A549 (cell line): Measurements from ENCODE around the gene DCAKD. TPM values are rescaled to one million over a fixed set of nuclear protein-coding genes. Genes with fewer than 3 reads are reported as not detected.

Source experiments
- ATAC-seq, 2 experiments: fragments of 200-7000 bp in 1 of 2; fragments of >200 bp in 1 of 2; cut with Nextera tagmentation in 1 of 2; cut with Tn5 transposase in 1 of 2; 3 replicates each; pipeline versions ENCODE4 v1.8.0 to v1.9.1; 2018 to 2020; ENCODE audit warnings: mild to moderate bottlenecking in 1 of 2, moderate library complexity in 1 of 2
- CTCF ChIA-PET: fragments of 300-600 bp; sonication (Branson Sonifier 250); formaldehyde crosslinking; extraction: SDS; loops from one replicate; lab custom pipeline; 2021; ENCODE audit warnings: antibody characterized with exemption, inconsistent platforms; lab: Yijun Ruan, JAX
- POLR2A ChIA-PET: fragments of 350-600 bp; formaldehyde crosslinking; extraction: SDS; loops from one replicate; lab custom pipeline; 2021; ENCODE audit warnings: antibody characterized with exemption, inconsistent platforms; lab: Yijun Ruan, JAX
- DNase-seq, 2 experiments: peaks; one replicate each; pipeline versions ENCODE4 v3.0.0 to v3.0.0-alpha.2; 2011 to 2016; ENCODE audit warnings: low read depth in 1 of 2, low spot score in 1 of 2
- FAIRE-seq: peaks from 2 replicates; lab custom pipeline; 2011; peaks lifted over from hg19 to GRCh38; lab: Jason Lieb, UNC
- H3K27ac ChIP-seq, 2 experiments: fragments of >200 bp; sonication (Bioruptor Twin); formaldehyde crosslinking; 3 replicates each; pipeline ENCODE4 v1.5.1; 2016 to 2017
- H3K4me1 ChIP-seq: fragments of >200 bp; sonication (Bioruptor Twin); formaldehyde crosslinking; 3 replicates; pipeline ENCODE4 v1.6.1; 2016
- H3K4me2 ChIP-seq: fragments of >200 bp; sonication (Bioruptor Twin); formaldehyde crosslinking; 3 replicates; pipeline ENCODE4 v1.6.1; 2016
- H3K4me3 ChIP-seq: fragments of >200 bp; sonication (Bioruptor Twin); formaldehyde crosslinking; 3 replicates; pipeline ENCODE4 v1.5.1; 2016
- H3K9me3 ChIP-seq: fragments of >200 bp; sonication (Bioruptor Twin); formaldehyde crosslinking; 3 replicates; pipeline ENCODE4 v1.6.1; 2016
- BHLHE40 ChIP-seq: IDR thresholded peaks from 2 replicates; pipeline ENCODE4 v1.6.1; 2012; ENCODE audit warnings: low read depth, low read length, inconsistent platforms
- CEBPB ChIP-seq, 2 experiments: fragments of >200 bp in 1 of 2; sonication (Bioruptor Twin) in 1 of 2; formaldehyde crosslinking in 1 of 2; IDR thresholded peaks; 2 replicates each; pipeline ENCODE4 v1.6.1; 2012 to 2016
- CHD2 ChIP-seq: fragments of 150-350 bp; IDR thresholded peaks from 2 replicates; pipeline ENCODE4 v1.6.1; 2014; ENCODE audit warnings: low read length; ENCODE audit not compliant: partially characterized antibody
- EHF ChIP-seq: fragments of 250-450 bp; sonication (Bioruptor Pico); IDR thresholded peaks from 2 replicates; pipeline ENCODE4 v1.5.0; 2020; ENCODE audit warnings: mild to moderate bottlenecking
- EHMT2 ChIP-seq: fragments of 200-600 bp; sonication (generic); IDR thresholded peaks from 2 replicates; pipeline ENCODE4 v1.6.1; 2016; ENCODE audit warnings: antibody characterized with exemption, low read depth, mild to moderate bottlenecking, moderate library complexity
- FOSB ChIP-seq: fragments of 250-450 bp; sonication (Bioruptor Pico); IDR thresholded peaks from 2 replicates; pipeline ENCODE4 v1.5.0; 2020; ENCODE audit warnings: mild to moderate bottlenecking, moderate library complexity
- KDM5A ChIP-seq: fragments of 200-600 bp; sonication (generic); IDR thresholded peaks from 2 replicates; pipeline ENCODE4 v1.6.1; 2016; ENCODE audit warnings: antibody characterized with exemption, mild to moderate bottlenecking
- MAFK ChIP-seq: fragments of 450-650 bp; IDR thresholded peaks from 2 replicates; pipeline ENCODE4 v1.6.1; 2014; ENCODE audit not compliant: partially characterized antibody
- NR3C1 ChIP-seq: fragments of >200 bp; sonication (Bioruptor Twin); formaldehyde crosslinking; IDR thresholded peaks from 3 replicates; pipeline ENCODE4 v1.6.1; 2017
- POLR2A ChIP-seq: IDR thresholded peaks from 2 replicates; pipeline ENCODE4 v1.6.1; 2012; ENCODE audit warnings: mild to moderate bottlenecking, low read length
- POLR2AphosphoS2 ChIP-seq: conservative IDR thresholded peaks from 2 replicates; pipeline ENCODE4 v1.6.1; 2012; ENCODE audit warnings: low read length, improper control_type of control experiment, inconsistent platforms
- RAD21 ChIP-seq, 2 experiments: fragments of >200 bp in 1 of 2; sonication (Bioruptor Twin) in 1 of 2; formaldehyde crosslinking in 1 of 2; IDR thresholded peaks in 1 of 2; conservative IDR thresholded peaks in 1 of 2; 2 replicates in 1 of 2; 3 replicates in 1 of 2; pipeline ENCODE4 v1.6.1; 2012 to 2018; ENCODE audit warnings: inconsistent platforms in 1 of 2
- RCOR1 ChIP-seq: fragments of 150-350 bp; IDR thresholded peaks from 2 replicates; pipeline ENCODE4 v1.6.1; 2014; ENCODE audit warnings: antibody characterized with exemption, low read length, low read depth
- RFX5 ChIP-seq: fragments of 450-650 bp; IDR thresholded peaks from 2 replicates; pipeline ENCODE4 v1.7.1; 2014; ENCODE audit warnings: antibody characterized with exemption, mild to moderate bottlenecking, moderate library complexity
- TP53 ChIP-seq: fragments of 250-450 bp; sonication (Bioruptor Pico); IDR thresholded peaks from 2 replicates; pipeline ENCODE4 v1.5.0; 2021; ENCODE audit warnings: mild to moderate bottlenecking, moderate library complexity
- WGBS: methylation state at CpG from one replicate; pipeline ENCODE4 v1.1.6; 2017; ENCODE audit errors: missing lambda C conversion rate; 5-methylcytosine and 5-hydroxymethylcytosine counted together
- polyA plus RNA-seq, 4 experiments: library from polyadenylated mRNA; depleted of rRNA in 3 of 4; stranded (reverse); fragments of >200 nt; fragmentation: RNase III in 1 of 4; extraction: RNeasy Plus Mini Kit Qiagen cat#74134 plus additional on column Dnase treatment in 1 of 4; gene quantifications; 2 replicates in 3 of 4; 3 replicates in 1 of 4; pipeline ENCODE4 v1.2.3, GENCODE V29; 2011 to 2017
- TF ChIP-seq, protein P1 (sequence below): IDR thresholded peaks from 2 replicates; pipeline ENCODE4 v1.6.1; 2012; ENCODE audit warnings: low read depth, borderline replicate concordance
- TF ChIP-seq, protein P2 (sequence below): fragments of >200 bp; sonication (Bioruptor Twin); formaldehyde crosslinking; IDR thresholded peaks from 2 replicates; pipeline ENCODE4 v1.6.1; 2016
- TF ChIP-seq, protein P3 (sequence below): fragments of 250-450 bp; sonication (Bioruptor Pico); IDR thresholded peaks from 2 replicates; pipeline ENCODE4 v1.5.0; 2021; ENCODE audit warnings: mild to moderate bottlenecking, moderate library complexity, borderline replicate concordance

Gene DCAKD
- polyA plus RNA-seq, 2 of the 4 experiments (the other 2 are of a cell fraction), result 18.7 to 21.4 TPM

DNA sequence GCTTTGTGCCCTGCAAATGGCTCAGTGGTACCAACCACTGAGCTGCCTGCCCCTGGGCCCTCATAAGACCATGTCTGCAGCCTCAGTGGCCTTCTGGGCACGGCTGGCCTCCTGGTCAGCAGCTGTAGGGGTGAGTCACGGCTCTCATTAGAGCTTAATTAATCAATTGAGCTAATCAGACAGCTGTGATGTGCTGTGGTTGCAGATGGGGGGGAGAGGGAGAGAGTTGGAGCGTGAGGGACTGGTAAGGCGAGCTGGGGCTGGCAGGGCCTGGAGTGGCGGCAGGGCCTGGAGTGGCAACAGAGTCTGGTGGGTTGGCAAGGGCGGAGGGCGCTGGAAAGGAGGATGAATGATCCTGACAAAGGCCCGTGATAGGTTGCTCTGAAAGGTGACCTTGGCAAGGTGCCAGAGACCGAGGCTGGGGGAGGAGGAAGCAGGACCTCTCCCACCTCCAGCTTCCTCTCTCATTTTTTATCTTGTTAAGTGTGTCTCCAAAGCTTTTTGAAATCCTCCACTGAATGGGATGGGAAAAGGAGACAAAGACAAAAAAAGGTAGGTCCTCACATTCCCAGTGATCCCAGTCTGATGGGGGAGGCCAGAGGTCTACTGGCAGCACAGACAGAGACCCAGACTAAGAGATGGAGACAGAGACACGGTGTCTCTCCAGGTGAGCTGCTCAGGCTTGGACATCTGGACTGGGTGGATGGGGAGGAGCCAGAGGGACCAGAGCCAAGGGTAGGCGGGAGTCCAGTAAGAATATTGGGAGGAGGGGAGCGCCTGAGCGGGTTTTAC, 41.6 kb downstream of the DCAKD start:
- no peak for FAIRE-seq
- CTCF ChIA-PET, result interaction anchor here (0.6 to 66.5 kb wide), 13 partner anchors 9 to 143 kb away, joined by 3 to 1853 read pairs (median 3); partner anchors contain the start of genes ACBD4 and GFAP

DNA sequence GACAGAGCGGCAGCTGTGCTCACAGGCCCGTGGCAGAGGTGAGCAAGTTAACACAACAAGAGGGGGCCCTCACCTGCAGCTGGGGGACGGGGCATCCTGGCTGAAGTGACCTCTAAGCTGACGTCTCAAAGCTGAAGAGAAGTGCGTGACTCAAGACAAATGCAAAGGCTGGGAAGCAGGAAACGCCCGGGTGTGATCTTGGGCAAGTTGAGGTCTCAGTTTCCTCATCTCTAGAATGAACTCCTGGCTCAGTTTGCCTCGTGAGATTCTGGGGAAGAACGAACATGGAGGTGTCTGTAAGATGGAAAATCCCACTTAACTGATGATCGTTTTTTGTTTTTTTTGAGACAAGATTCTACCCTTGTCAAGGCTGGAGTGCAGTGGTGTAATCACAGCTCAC, 43.2 kb downstream of the DCAKD start:
- ATAC-seq (no peak), DNase-seq (no peak), FAIRE-seq (no peak)
- no peak for TF ChIP-seq CHD2
- TF ChIP-seq, protein P1, sequence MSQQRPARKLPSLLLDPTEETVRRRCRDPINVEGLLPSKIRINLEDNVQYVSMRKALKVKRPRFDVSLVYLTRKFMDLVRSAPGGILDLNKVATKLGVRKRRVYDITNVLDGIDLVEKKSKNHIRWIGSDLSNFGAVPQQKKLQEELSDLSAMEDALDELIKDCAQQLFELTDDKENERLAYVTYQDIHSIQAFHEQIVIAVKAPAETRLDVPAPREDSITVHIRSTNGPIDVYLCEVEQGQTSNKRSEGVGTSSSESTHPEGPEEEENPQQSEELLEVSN, result no peak
- TF ChIP-seq KDM5A, result no peak
- TF ChIP-seq, protein P2, sequence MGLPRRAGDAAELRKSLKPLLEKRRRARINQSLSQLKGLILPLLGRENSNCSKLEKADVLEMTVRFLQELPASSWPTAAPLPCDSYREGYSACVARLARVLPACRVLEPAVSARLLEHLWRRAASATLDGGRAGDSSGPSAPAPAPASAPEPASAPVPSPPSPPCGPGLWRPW, result no peak
- TF ChIP-seq EHF (CRISPR knock-in tag), result no peak
- no peak for TF ChIP-seq RCOR1
- no peak for TF ChIP-seq POLR2A
- no peak for TF ChIP-seq FOSB
- no peak for TF ChIP-seq NR3C1
- no peak for TF ChIP-seq POLR2AphosphoS2
- TF ChIP-seq, protein P3, sequence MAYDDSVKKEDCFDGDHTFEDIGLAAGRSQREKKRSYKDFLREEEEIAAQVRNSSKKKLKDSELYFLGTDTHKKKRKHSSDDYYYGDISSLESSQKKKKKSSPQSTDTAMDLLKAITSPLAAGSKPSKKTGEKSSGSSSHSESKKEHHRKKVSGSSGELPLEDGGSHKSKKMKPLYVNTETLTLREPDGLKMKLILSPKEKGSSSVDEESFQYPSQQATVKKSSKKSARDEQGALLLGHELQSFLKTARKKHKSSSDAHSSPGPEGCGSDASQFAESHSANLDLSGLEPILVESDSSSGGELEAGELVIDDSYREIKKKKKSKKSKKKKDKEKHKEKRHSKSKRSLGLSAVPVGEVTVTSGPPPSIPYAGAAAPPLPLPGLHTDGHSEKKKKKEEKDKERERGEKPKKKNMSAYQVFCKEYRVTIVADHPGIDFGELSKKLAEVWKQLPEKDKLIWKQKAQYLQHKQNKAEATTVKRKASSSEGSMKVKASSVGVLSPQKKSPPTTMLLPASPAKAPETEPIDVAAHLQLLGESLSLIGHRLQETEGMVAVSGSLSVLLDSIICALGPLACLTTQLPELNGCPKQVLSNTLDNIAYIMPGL (CRISPR knock-in tag), result no peak
- TF ChIP-seq RFX5, result no peak
- TF ChIP-seq MAFK, result no peak
- no peak for TF ChIP-seq CEBPB (IDR thresholded peaks at IDR 0.05)
- CTCF ChIA-PET, result interaction anchor here (1.4 to 66.5 kb wide), 5 partner anchors 8 to 91 kb away, joined by 3 to 1853 read pairs (median 7); partner anchors contain the start of gene GFAP
- POLR2A ChIA-PET, result no interaction called here
- H3K4me1 ChIP-seq, result no peaks in the 10 kb centered on the region
- no peak overlapping the region for H3K27ac ChIP-seq
- 64% methylated on average over 10 of the region's 10 CpGs for WGBS
- no peaks in the 10 kb centered on the region for H3K9me3 ChIP-seq
- H3K4me2 ChIP-seq, result no peak overlapping the region
- H3K4me3 ChIP-seq, result no peak overlapping the region

More for the DNA sequence above, 41.6 kb downstream of the DCAKD start:
- H3K4me3 ChIP-seq, result no peak overlapping the region
- DNase-seq, result no peak
- POLR2A ChIA-PET, result no interaction called here
- no peak overlapping the region for H3K27ac ChIP-seq
- no peaks in the 10 kb centered on the region for H3K4me1 ChIP-seq
- H3K9me3 ChIP-seq, result no peaks in the 10 kb centered on the region
- TF ChIP-seq POLR2A (no peak), EHMT2 (no peak), TP53 (CRISPR knock-in tag) (no peak), RCOR1 (no peak), BHLHE40 (no peak)
- TF ChIP-seq, all 56 proteins: peak for 0
- no peak overlapping the region for H3K4me2 ChIP-seq
- ATAC-seq, result no peak
- 69% methylated on average over 13 of the region's 13 CpGs for WGBS

DNA sequence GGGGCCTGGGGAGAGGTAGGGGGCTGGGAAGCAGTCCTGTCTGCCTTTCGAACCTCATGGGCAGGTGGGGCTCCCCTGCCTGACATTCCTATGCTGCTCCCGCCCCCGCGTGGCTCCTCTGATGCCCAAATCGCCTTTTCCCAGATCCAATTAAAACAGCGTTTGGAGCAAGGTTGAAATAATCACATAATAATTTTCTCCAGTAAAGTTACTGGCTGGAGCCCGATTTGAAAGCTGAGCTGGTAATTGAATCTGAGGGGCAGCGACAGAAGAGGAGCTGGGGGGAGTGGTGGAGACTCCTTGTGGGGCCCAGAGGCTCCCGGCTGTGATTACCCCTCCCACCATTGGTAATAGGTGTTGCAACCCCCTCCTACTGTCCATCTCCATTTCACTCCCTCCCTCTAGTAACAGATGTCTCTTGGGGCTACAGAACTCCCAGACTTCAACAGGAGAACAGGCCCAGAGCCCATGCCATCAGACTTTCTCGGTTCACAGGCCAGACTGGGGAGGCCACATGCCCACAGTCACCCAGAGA, 44.4 kb downstream of the DCAKD start:
- 48% methylated on average over 10 of the region's 10 CpGs for WGBS
- TF ChIP-seq KDM5A (no peak), RAD21 (conservative IDR thresholded peaks at IDR 0.05 in 1 of 2, IDR thresholded peaks at IDR 0.05 in 1 of 2) (0 out of 5 replicates have a peak, but pooled peaks of 1 of the 2 experiments have one; percentile 18)
- CTCF ChIA-PET, result interaction anchor here (0.7 to 66.5 kb wide), 4 partner anchors 10 to 126 kb away, joined by 3 to 1853 read pairs (median 88); partner anchors contain the start of gene GFAP
- POLR2A ChIA-PET, result no interaction called here
- H3K4me3 ChIP-seq, result no peak overlapping the region
- FAIRE-seq, result no peak
- DNase-seq, result no peak
- no peaks in the 10 kb centered on the region for H3K4me1 ChIP-seq
- H3K4me2 ChIP-seq, result no peak overlapping the region
- peak overlapping the region in 1 of 2 experiments; percentile 16; a peak in 1 of 6 replicates for H3K27ac ChIP-seq
- no peaks in the 10 kb centered on the region for H3K9me3 ChIP-seq
- no peak; a peak in 2 of 6 replicates for ATAC-seq
